Measurements from ENCODE around the gene PDGFRB.

PDGFRB gene

DNA sequence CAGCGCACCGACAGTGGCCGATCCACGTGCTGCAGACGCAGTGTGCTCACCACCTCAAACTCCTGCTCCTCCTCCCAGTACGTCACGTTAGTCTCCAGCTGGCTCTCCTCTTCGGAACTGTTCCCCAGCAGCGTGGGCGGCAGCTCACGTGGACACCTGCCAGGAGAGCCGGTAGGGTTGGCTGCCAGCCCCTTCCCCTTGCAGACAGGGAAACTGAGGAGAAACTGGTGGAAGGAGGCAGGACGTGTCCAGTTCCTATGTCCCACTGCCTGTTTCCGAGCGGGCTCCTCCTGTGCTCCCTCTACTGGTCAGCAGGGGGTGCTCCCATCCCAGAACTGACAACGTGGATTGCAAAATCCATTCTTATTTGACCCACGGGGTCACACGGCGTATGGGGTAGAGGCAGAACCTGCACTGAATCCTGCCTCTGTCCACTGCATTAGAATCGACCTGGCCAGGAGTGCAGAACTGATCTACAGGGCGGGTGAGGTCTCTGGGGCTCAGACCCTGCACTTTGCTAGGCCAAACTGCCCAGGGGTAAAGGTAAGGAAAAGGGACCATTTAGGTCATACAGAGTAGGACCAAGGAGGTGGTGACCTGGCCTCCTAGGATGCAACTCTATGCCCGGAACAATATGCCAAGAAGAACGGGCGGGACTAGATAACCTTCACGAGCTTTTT, 25.7 kb downstream of the PDGFRB start:
- peak; percentile 41 for DNase-seq (ENCODE audit: low spot score)

DNA sequence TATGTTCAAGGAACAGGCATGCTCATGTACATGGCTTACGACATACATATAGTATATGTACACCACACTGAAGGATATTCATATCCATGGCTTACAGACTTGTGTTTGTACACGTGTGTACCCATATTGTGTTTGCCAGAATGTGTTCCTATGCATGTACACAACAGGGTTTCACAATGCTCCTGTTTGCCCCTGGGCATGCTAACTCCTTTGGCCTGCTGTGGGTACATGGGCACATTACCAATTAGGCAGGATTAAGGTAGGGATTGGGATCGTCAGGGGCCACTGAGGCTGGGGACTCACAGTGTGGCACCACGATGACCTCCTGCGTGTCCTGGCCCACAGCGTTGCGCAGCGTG, 26.2 kb downstream of the PDGFRB start:
- DNase-seq (ENCODE audit: low spot score) = no peak

DNA sequence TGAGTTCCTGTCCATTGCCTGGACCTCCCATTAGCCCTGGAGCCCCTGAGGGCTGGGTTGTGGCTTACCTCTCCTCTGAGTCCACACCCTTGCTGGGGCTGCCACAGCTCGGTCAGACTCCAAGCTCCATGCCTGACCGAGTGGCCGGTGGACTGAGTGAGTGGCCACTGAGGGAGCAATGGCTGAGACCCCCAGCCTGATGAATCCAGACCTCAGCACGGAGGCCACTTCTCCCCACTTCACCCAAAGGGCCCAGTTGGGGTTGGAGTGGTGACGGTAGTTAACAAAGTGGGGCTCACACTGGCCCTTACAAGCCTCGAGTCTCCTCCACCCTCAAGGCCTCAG, 28.8 kb downstream of the PDGFRB start:
- no peak for DNase-seq (ENCODE audit: low spot score)

DNA sequence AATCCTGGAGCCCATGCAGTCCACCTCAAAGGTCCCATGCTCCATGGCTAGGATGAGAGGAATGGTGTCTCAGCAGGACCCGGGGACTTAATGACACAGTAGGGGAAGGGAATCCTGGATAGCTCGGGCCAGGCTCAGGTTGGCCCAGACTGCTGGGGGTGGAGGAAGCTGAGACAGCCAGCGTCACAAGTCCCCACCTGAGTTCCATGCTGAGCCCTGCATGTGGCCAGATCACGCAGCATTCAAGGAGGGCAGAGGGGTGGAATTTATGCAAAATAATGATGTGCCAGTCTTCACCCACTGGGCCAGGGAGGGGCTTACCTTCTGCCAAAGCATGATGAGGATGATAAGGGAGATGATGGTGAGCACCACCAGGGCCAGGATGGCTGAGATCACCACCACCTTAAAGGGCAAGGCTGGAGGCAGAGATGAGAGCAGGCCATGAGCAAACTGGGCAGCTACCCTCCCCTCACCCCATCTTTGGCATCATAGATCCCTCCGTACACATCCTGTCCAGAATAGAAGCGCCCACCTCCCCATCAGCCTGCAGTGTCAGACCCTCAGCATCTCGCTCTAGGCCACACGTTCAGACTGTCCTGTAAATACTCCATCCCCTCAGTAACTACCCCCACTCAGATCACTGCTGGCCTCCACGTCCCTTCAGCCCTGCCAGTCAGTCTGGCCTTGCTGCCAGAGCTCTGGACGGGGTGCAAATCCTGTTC, 29.3 kb downstream of the PDGFRB start:
- DNase-seq (ENCODE audit: low spot score) = no peak

DNA sequence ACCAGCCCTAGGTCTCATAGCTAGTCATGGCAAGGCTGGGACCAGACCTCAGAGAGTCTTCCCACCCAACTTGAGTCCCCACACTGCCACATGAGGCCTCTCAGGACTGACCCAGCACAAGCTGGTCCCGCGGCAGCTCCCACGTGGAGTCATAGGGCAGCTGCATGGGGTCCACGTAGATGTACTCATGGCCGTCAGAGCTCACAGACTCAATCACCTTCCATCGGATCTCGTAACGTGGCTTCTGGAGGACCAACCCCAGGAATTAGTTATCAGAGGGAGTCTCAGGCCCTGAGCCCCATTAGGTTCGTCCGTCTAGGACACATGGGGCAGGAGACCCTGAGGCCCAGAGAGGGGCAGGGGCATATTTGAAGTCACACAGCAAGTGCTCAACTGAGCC, 30.3 kb downstream of the PDGFRB start:
- DNase-seq (ENCODE audit: low spot score) = no peak

DNA sequence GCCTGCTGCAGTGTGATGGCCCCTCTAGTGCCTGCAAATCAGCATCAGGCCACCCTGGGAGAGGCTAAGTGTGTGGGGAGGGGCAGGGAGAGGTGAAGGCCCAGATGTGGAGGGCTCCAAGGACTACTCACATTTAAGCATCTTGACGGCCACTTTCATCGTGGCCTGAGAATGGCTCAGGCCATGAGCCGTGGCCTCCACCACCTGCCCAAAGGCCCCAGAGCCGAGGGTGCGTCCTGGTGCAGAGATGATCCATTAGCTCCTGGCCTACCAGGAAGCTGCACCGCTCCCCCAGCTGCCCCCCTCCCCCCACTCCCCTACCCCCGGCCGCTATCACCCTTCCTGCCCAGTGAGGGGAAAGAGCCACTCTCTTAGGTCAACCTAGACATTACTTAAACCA, 31.0 kb downstream of the PDGFRB start:
- no peak for DNase-seq (ENCODE audit: low spot score)

DNA sequence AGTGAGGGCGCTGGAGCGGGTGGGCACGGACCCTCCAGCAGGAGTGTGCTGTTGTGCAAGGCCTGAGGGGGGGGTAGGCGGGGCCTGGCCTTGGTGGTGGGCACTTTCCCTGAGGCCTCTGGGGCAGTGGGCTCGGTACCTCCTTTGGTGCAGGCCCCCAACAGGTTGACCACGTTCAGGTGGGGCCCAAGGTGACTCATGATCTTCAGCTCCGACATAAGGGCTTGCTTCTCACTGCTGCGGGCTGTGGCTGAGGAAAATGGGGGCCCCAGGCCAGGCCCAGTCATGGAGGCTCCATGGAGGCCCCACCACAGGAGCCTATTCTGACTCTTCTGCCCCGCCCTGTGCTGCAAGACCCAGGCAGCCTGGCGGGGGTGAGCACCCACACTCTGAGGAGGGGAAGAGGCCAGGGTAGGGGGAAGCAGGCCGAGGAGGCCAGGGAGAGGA, 31.5 kb downstream of the PDGFRB start:
- DNase-seq (ENCODE audit: low spot score) = no peak

DNA sequence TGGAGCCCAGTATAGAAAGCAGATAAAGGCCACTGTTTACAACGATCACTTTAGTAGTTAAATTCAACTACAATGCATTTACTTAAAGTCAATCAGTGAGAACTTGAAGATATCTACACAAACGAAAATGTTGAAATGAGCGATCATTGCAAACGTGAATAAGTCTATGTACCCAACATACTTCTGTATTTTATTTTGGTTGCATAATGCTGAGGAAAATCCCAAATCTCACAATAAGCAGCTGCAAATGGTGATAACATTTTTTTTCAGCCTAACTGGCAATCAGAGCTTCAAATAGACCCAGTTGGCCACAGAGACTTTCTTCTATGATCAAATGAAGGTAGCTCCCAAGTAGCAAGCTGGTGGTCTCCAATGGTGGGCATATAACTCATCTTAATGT, 32.1 kb downstream of the PDGFRB start:
- no peak for DNase-seq (ENCODE audit: low spot score)

DNA sequence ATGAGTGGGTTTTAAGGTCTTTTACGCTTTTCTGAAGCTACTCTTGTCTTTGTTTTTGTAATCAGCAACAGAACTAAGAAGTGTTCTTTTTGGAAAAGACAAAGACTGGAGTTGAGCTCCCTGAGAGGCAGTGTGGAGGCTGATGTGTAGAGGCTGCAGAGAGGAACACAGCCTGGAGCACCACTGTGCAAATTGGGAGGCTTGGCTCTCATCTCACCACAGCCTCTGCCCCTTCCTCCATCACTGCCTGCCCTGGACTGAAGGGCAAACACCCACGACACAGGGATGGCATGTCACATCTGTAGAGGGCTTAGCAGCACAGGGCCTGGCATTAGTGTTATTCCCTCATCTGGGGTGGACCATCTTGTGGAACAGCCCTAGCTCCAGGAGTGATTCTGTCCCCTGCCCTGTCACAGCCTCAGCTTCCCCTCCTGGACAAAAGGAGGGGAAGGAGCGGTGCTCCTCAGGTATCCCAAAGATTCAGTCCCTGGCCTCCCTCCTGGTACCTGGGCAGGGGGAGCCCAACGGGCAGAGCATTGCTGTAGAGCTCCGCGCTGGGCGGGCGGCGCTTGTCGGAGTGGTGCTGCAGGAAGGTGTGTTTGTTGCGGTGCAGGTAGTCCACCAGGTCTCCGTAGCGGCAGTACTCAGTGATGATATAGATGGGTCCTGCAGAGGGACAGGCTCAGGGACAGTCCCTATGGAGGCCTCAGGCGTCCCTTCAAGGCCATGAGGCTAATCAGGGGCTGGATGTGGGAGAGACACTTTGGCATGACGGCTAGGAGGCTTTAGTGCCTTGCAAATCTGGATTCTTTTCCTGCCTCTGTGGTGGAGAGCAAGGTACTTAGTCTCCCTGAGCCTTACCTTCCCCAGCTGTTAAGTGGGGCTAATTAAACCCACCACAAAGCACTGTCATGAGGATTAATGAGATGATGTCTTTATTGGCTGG, 32.8 kb downstream of the PDGFRB start:
- no peak for DNase-seq (ENCODE audit: low spot score)

DNA sequence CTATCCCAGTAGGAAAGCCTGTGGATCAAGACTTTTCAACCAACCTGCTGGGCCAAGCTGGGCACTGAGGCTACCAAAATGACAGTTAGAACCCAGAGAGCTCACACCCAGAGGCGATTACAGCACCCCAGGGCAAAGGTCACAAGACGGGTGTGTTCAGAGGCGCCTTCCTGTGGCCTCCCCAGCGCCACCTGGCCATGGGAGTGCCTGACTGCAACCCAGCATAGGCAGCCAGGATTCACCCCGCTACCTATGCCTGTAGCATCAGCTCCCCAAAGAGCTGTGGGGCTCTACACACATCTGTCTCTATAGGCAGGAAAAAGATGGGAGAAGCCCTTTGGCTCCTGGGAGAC, 33.5 kb downstream of the PDGFRB start:
- DNase-seq (ENCODE audit: low spot score) = no peak

DNA sequence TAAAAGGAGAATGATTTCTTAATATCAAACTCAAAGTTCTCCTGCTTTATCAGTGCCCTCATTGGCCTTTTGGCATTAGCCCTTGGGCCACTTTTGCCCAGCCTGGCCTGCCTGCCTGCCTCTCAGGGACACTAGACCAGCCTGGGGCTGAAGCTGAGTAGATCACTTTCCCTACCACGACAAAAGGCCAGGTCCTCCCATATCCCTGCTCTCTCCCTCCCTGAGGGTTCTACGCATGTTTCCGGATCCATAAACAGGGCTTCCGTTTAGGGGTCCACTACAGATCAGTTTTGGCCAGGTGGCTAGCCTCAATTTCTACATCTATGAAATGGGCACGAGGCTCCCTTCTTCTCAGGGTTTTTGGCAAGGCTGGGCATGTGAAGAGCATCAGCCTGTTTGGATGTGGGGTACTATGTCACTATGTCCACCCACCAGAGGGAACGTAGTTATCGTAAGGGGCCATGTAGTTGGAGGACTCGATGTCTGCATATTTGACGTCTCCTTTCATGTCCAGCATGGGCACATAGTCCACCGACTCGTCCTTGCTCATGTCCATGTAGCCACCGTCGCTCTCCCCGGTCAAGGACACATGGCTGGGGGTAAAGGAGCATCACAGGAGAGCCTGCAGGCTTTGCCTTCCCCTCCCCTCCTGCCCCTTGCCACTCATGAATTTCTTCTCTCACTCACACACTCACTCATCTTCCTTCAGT, 34.0 kb downstream of the PDGFRB start:
- no peak for DNase-seq (ENCODE audit: low spot score)

DNA sequence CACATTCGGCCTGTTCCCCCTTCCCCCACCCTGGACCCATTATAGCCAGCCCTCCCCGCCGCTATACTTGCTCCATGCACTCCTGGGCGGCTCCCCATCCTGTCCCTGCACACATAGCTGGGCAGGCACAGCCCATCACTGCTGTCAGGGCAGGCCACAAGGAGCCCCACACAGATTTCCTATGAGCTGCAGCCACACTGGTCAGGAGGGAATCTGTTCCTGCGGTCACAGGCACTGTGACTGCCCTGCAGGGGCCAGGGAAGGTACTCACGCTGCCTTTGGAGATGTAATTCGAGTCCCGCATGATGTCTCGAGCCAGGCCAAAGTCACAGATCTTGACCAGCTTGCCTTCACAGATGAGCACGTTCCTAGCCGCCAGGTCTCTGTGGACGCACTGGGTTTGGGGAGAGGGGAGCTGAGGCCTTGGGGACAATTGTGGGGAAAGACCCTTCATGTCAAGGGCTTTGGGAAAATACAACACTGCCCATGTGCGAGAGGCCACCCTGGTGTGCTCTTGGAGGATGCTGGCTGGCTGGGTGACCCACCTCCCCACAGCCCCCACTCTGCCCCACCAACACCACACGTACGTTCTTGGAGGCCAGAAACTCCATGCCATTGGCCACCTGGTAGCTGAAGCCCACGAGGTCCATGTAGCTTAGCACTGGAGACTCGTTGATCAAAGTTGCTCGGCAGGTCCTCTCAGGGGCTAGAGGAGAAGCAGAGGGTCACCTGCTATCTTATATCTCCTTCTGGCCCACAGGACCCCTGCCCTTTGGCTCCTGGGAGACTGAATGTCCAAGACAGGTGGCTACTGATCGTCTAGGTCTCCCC, 34.8 kb downstream of the PDGFRB start:
- DNase-seq (ENCODE audit: low spot score) = no peak

DNA sequence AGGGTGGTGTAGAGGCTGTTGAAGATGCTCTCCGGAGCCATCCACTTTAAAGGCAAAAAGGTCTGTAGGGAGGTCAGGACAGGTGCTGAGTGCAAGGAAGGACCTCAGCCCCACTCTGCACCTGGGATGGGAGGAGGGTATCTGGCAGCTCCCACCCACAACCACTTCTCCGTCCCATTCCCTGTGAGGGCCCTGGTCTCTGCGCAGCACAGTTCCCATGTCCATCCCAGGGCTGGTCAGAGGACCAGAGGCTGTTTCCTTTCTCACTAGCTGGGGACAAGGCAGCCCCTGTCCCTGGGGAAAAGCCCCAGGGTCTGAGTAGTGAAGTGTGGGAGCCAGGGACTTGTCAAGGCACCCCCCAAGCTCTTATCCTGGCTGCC, 35.6 kb downstream of the PDGFRB start:
- no peak for DNase-seq (ENCODE audit: low spot score)

DNA sequence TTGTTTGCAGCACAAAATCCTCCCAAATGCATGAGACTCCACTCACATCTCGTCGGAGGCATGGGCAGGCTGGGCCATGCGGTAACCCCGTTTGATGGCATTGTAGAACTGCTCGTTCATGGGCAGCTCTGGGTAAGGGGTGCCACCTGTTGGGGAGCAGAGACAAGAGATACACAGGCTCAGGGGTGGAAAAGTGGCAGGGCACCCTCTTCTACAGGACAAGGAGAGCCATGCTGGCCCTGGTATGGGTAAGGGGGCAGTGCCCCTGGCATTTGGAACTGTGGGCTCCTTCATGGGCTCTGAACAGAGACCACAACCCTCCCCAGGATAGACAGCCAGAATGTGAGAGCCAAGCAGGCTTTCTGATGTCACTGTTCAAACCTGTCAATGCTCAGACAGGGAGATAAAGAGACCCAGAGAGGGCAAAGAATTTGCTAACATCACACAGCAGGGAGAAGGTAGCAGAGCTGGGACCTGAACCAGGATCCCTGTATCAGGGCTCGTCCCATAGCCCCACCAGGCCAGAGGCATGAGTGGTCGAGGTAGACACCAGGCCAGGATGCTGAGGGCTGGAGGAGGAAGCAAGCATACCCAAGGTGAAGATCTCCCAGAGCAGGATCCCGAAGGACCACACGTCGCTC, 36.1 kb downstream of the PDGFRB start:
- no peak for DNase-seq (ENCODE audit: low spot score)

DNA sequence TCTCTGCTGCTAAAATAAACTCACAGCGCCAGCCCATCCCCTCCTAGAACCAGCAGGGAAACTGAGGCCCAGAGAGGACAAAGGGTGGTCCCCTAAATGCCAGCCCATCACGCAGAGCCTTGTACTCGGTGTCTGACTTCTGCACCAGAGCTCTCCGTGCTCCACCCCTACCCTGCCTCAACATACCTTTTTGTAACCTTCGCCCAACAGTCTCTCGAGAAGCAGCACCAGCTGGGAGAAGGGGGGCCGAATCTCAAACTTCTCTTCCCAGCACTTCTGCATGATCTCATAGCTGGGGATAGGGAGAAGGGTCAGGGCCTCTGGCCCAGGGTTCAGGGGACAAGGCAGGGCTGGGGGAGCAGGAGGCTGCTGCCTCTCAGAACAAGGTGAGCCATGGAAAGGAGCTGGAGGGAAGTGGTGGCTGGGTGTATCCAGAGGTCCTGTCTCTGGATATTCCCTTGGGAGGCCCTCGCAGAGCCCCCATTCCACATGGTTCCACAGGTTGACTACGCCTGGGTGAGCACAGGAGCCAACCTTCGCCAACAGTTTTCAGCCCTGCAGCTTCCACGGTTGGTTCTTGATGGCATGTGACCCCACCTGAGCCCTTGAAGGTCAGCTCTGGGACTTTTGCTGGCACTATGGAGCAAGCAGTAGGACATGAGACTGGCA, 37.0 kb downstream of the PDGFRB start:
- no peak for DNase-seq (ENCODE audit: low spot score)

DNA sequence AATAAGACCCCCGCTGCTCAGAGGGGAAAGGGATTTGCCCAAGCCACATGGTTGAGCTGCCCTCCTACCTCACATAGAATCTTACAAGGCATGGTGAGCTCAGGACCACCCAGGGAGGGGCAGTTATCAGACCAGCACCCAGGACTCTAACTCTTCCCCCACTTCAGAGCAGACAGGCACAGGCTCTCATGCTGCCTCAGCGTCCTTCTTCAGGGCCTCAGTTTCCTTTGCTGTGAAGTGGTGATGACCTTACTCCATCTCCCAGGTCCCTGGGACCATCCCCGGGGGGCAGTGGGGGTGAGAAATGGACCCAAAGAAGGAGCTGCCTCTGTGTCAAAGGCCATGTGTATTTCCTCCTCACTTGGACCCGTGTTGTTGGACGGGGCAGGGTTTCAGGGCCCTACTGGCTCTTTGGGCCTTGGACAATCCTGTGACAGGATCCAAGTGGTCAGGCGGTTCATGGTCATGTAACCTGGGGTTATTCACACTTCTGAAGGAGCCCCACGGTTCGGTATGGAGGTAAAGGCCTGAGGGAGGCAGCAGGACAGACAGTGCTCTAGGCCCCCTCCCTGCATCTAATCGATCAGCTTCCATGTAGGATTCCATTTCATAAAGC, 37.6 kb downstream of the PDGFRB start:
- no peak for DNase-seq (ENCODE audit: low spot score)

DNA sequence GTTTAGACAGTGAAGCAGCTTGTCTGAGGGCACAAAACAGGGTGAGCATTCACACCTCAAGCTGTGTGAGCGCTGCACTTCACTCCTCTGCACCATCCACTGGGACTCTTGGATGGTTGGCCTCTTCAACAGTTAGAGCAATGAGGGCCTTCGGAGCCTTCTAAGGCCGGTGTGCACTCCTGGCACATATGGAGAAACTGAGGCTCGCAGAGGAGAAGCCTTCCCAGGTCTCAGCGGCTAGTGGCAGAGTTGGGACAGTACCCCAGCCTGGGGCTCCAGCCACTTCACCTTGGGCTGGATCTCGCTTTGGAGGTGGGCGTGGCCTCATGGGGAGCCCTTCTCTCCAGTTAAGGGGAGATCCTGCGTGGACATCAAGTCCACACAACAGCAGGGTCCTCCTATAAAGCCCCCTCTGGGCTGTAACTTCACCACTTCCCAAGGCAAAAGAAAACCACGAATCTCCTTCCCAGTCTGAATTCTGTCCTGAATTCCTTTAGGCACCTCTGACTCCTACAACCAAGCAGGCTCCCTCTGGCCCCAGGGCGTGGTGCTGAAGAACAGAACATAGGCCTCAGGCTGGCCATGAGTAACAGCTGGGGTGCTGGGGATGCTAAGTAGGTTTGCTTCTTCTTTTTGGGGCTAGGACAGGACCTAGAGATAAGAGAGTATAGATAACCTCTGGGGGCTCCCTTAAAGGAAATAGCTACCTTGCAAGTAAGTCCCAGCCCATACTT, 38.8 kb downstream of the PDGFRB start:
- no peak for DNase-seq (ENCODE audit: low spot score)

DNA sequence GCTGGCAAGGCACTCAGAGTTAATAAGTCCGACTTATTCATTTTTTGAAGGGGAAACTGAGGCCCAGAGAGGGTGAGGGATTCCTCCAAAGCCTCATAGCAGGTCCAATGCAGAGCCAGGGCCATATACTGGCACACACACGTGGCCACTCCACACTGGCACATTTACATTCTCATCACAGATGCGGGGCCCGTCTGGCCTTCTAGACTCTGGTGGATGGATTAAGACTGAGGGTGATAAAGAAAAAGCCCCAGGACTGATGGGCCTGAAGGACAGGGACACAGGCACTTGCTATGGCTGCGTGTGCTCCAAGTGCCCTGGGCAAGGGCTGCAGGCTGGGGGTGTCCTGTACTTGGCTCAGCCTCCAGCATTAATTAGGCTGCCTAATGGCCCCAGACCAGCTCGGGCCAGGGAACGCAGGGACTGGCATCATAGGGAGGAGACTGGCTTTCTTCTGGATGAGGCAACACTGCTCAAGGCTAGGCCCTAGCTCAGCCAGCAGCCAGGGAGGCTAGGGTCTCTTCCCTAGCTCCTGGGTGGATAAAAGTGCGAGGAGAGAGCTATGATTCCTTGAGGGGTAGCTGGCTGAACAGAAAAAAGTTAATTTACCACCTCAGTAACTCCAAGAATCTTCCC, 40.8 kb downstream of the PDGFRB start:
- DNase-seq (ENCODE audit: low spot score) = peak; percentile 33

Data from putamen (tissue), 1 donor.